Measurements from ENCODE around the gene RNASE3. TPM values are rescaled to one million over a fixed set of nuclear protein-coding genes. Genes with fewer than 3 reads are reported as not detected.
"Not testable (repeated sequence)": the region's sequence is repeated elsewhere in the genome, so short reads cannot be mapped to it uniquely, and the experiment has no call there.

RNASE3 gene
- not detected for total RNA-seq
- long read RNA-seq: 0 reads

GRCh38 chr14:20891126-20891825, at the start of gene RNASE3:
Gene RNASE3 (plus strand): TSS chr14:20891385. CDS start chr14:20891687, 302 bp downstream.
- intact Hi-C loops (cut with DNase I); DNase-seq: not testable (repeated sequence)
- peak in 1 of 2 donors; percentile 26 for ATAC-seq

- intact Hi-C loops (cut with DNase I): no loop called here
- no peak for ATAC-seq
- DNase-seq: no peak
These were observed 44.6 kb upstream of the RNASE3 start for GRCh38 chr14:20846560-20846959.

GRCh38 chr14:20848316-20848954, 42.8 kb upstream of the RNASE3 start:
- intact Hi-C loops (cut with DNase I): no loop called here
- DNase-seq (no peak), ATAC-seq (peak in 1 of 2 donors; percentile 56)

- no peak for ATAC-seq
- DNase-seq: no peak
- intact Hi-C loops (cut with DNase I): no loop called here
These were observed 42.1 kb upstream of the RNASE3 start for GRCh38 chr14:20848955-20849570.

GRCh38 chr14:20853042-20853441, 38.1 kb upstream of the RNASE3 start:
- no peak for DNase-seq
- ATAC-seq: no peak
- intact Hi-C loops (cut with DNase I): loop anchor here (2.0 to 10.0 kb wide), 3 partner anchors 48 to 254 kb away; partner anchors contain the start of gene RNASE1 (in 1 of the 2)

- intact Hi-C loops (cut with DNase I): loop anchor here (2.0 to 10.0 kb wide), 5 partner anchors 51 to 187 kb away; partner anchors contain the start of genes RNASE1 (in 1 of the 2) and RNASE7 (in 1 of the 2)
- ATAC-seq: peak; percentile 90 to 96
- peak; percentile 45 for DNase-seq
These were observed 35.4 kb upstream of the RNASE3 start for GRCh38 chr14:20855652-20856291.

GRCh38 chr14:20857207-20857606, 34.0 kb upstream of the RNASE3 start:
- ATAC-seq (no peak), DNase-seq (no peak)
- intact Hi-C loops (cut with DNase I): loop anchor here (5.0 to 10.0 kb wide), 4 partner anchors 52 to 185 kb away; partner anchors contain the start of genes RNASE1 (in 1 of the 2) and RNASE7 (in 1 of the 2)

- intact Hi-C loops (cut with DNase I): loop anchor here (5.0 to 10.0 kb wide), 4 partner anchors 53 to 185 kb away; partner anchors contain the start of genes RNASE1 (in 1 of the 2) and RNASE7 (in 1 of the 2)
- DNase-seq (peak; percentile 76), ATAC-seq (peak; percentile 74 to 80)
These were observed 33.4 kb upstream of the RNASE3 start for GRCh38 chr14:20857630-20858261.

GRCh38 chr14:20866194-20866593, 25.0 kb upstream of the RNASE3 start:
- ATAC-seq: no peak
- DNase-seq: no peak
- intact Hi-C loops (cut with DNase I): no loop called here

GRCh38 chr14:20866963-20867362, 24.2 kb upstream of the RNASE3 start:
- peak in 1 of 2 donors; percentile 26 for ATAC-seq
- intact Hi-C loops (cut with DNase I): no loop called here
- no peak for DNase-seq

GRCh38 chr14:20873370-20874177, 17.6 kb upstream of the RNASE3 start:
- DNase-seq (peak; percentile 92), ATAC-seq (peak; percentile 97)
- intact Hi-C loops (cut with DNase I): loop anchor here in 1 of 2 donors (5.0 kb wide), 1 partner anchor 176 kb away; no protein-coding TSS in a partner anchor

- DNase-seq (no peak), ATAC-seq (no peak)
- intact Hi-C loops (cut with DNase I): no loop called here
These were observed 14.2 kb upstream of the RNASE3 start for GRCh38 chr14:20877016-20877415.

- ATAC-seq (no peak), DNase-seq (no peak)
- intact Hi-C loops (cut with DNase I): no loop called here
These were observed 12.5 kb upstream of the RNASE3 start for GRCh38 chr14:20878695-20879094.

GRCh38 chr14:20881229-20881628, 10.0 kb upstream of the RNASE3 start:
- DNase-seq; intact Hi-C loops (cut with DNase I); ATAC-seq: not testable (repeated sequence)

GRCh38 chr14:20882787-20883186, 8.4 kb upstream of the RNASE3 start:
- DNase-seq; intact Hi-C loops (cut with DNase I); ATAC-seq: not testable (repeated sequence)

- intact Hi-C loops (cut with DNase I); ATAC-seq: not testable (repeated sequence)
These were observed 2.8 kb upstream of the RNASE3 start for GRCh38 chr14:20888411-20888810.

GRCh38 chr14:20895322-20895721, 4.1 kb downstream of the RNASE3 start:
- DNase-seq; ATAC-seq; intact Hi-C loops (cut with DNase I): not testable (repeated sequence)

More at GRCh38 chr14:20888411-20888810, 2.8 kb upstream of the RNASE3 start:
- not testable (repeated sequence) for DNase-seq
